ENCODE measurements around the gene PCLO. TPM values are rescaled to one million over a fixed set of nuclear protein-coding genes. Genes with fewer than 3 reads are reported as not detected.

Gene PCLO
- total RNA-seq, 1 donor = 0.36 TPM

GRCh38 chr7:83117466-83117865 is 45.2 kb downstream of the PCLO start:
- Histone ChIP-seq H3K4me1 (ENCODE audit: insufficient read depth, low read length) (no peaks in the 10 kb centered on the region), H3K4me3 (ENCODE audit: insufficient read depth, low read length) (no peak overlapping the region), H3K27me3 (ENCODE audit: insufficient read depth, low read length) (no peaks in the 10 kb centered on the region), H3K79me2 (ENCODE audit: insufficient read depth, low read length) (no peaks in the 10 kb centered on the region), H2AFZ (ENCODE audit: low read length) (no peak overlapping the region), H3K4me2 (ENCODE audit: insufficient read depth, low read length) (no peak overlapping the region), H3K27ac (ENCODE audit: low read depth, low read length) (no peak overlapping the region), H3K9me3 (ENCODE audit: low read depth, low read length) (no peaks in the 10 kb centered on the region), H3K36me3 (ENCODE audit: insufficient read depth, low read length) (no peaks in the 10 kb centered on the region), H4K20me1 (ENCODE audit: insufficient read depth, low read length) (no peaks in the 10 kb centered on the region)
- no peak for TF ChIP-seq CTCF (IDR thresholded peaks at IDR 0.05; ENCODE audit: extremely low read depth, low read depth, low read length)
- no peak for DNase-seq (ENCODE audit: insufficient read length, low spot score, missing footprints)

GRCh38 chr7:83111391-83111790 is 51.3 kb downstream of the PCLO start:
- no peaks in the 10 kb centered on the region for H3K27me3 ChIP-seq (ENCODE audit: insufficient read depth, low read length)

GRCh38 chr7:83109352-83109751 is 53.3 kb downstream of the PCLO start:
- H2AFZ ChIP-seq (ENCODE audit: low read length) = no peak overlapping the region
- H3K4me3 ChIP-seq (ENCODE audit: insufficient read depth, low read length) = no peak overlapping the region
- H3K4me1 ChIP-seq (ENCODE audit: insufficient read depth, low read length) = no peaks in the 10 kb centered on the region
- H3K27me3 ChIP-seq (ENCODE audit: insufficient read depth, low read length) = no peaks in the 10 kb centered on the region
- H3K4me2 ChIP-seq (ENCODE audit: insufficient read depth, low read length) = no peak overlapping the region
- no peaks in the 10 kb centered on the region for H3K9me3 ChIP-seq (ENCODE audit: low read depth, low read length)
- TF ChIP-seq CTCF (IDR thresholded peaks at IDR 0.05; ENCODE audit: extremely low read depth, low read depth, low read length) = no peak
- no peak for DNase-seq (ENCODE audit: insufficient read length, low spot score, missing footprints)
- no peaks in the 10 kb centered on the region for H3K36me3 ChIP-seq (ENCODE audit: insufficient read depth, low read length)
- H4K20me1 ChIP-seq (ENCODE audit: insufficient read depth, low read length) = no peaks in the 10 kb centered on the region
- H3K79me2 ChIP-seq (ENCODE audit: insufficient read depth, low read length) = no peaks in the 10 kb centered on the region
- no peak overlapping the region for H3K27ac ChIP-seq (ENCODE audit: low read depth, low read length)

More at GRCh38 chr7:83111391-83111790, 51.3 kb downstream of the PCLO start:
- Histone ChIP-seq H3K79me2 (ENCODE audit: insufficient read depth, low read length) (no peaks in the 10 kb centered on the region), H3K36me3 (ENCODE audit: insufficient read depth, low read length) (no peaks in the 10 kb centered on the region), H3K4me2 (ENCODE audit: insufficient read depth, low read length) (no peak overlapping the region), H3K9me3 (ENCODE audit: low read depth, low read length) (no peaks in the 10 kb centered on the region), H4K20me1 (ENCODE audit: insufficient read depth, low read length) (no peaks in the 10 kb centered on the region), H3K27ac (ENCODE audit: low read depth, low read length) (no peak overlapping the region), H3K4me3 (ENCODE audit: insufficient read depth, low read length) (no peak overlapping the region), H3K4me1 (ENCODE audit: insufficient read depth, low read length) (no peaks in the 10 kb centered on the region), H2AFZ (ENCODE audit: low read length) (no peak overlapping the region)
- no peak for DNase-seq (ENCODE audit: insufficient read length, low spot score, missing footprints)
- TF ChIP-seq CTCF (IDR thresholded peaks at IDR 0.05; ENCODE audit: extremely low read depth, low read depth, low read length) = no peak

- TF ChIP-seq CTCF (IDR thresholded peaks at IDR 0.05; ENCODE audit: extremely low read depth, low read depth, low read length) = no peak
- DNase-seq (ENCODE audit: insufficient read length, low spot score, missing footprints) = no peak
Measured at GRCh38 chr7:83105948-83106347, 56.7 kb downstream of the PCLO start.

More at GRCh38 chr7:83105948-83106347, 56.7 kb downstream of the PCLO start:
- Histone ChIP-seq H3K4me3 (ENCODE audit: insufficient read depth, low read length) (no peak overlapping the region), H2AFZ (ENCODE audit: low read length) (no peak overlapping the region), H4K20me1 (ENCODE audit: insufficient read depth, low read length) (no peaks in the 10 kb centered on the region), H3K36me3 (ENCODE audit: insufficient read depth, low read length) (no peaks in the 10 kb centered on the region), H3K4me1 (ENCODE audit: insufficient read depth, low read length) (no peaks in the 10 kb centered on the region), H3K27me3 (ENCODE audit: insufficient read depth, low read length) (no peaks in the 10 kb centered on the region), H3K27ac (ENCODE audit: low read depth, low read length) (no peak overlapping the region), H3K4me2 (ENCODE audit: insufficient read depth, low read length) (no peak overlapping the region), H3K79me2 (ENCODE audit: insufficient read depth, low read length) (no peaks in the 10 kb centered on the region), H3K9me3 (ENCODE audit: low read depth, low read length) (no peaks in the 10 kb centered on the region)

Measured in osteoblast (primary cell).